Neural cell (in vitro differentiated cells): Measurements from ENCODE around the gene EHHADH.

Experiments
- CTCF ChIP-seq: fragments of 450-650 bp; IDR thresholded peaks from 2 replicates; pipeline ENCODE4 v1.5.1; 2014; ENCODE audit warnings: antibody characterized with exemption, mild to moderate bottlenecking, moderate library complexity; ENCODE audit not compliant: poor library complexity, severe bottlenecking
- POLR2AphosphoS5 ChIP-seq: IDR thresholded peaks from 2 replicates; pipeline ENCODE4 v1.6.1; 2012

GRCh38 chr3:185207931-185208746, 45.7 kb downstream of the EHHADH start:
- no peak for TF ChIP-seq CTCF
- no peak for TF ChIP-seq POLR2AphosphoS5
